Mononuclear cell (primary cell): ENCODE data around the gene VEPH1. TPM values are rescaled to one million over a fixed set of nuclear protein-coding genes. Genes with fewer than 3 reads are reported as not detected.

Source experiments
- H3K27me3 ChIP-seq: 2 replicates; pipeline ENCODE4 v1.6.0; 2011; ENCODE audit warnings: low read length, control low read depth; ENCODE audit not compliant: insufficient read depth
- H3K4me1 ChIP-seq: 2 replicates; pipeline ENCODE4 v1.5.1; 2011; ENCODE audit warnings: mild to moderate bottlenecking, low read length, control low read depth; ENCODE audit not compliant: insufficient read depth
- H3K4me3 ChIP-seq: 2 replicates; pipeline ENCODE4 v1.5.1; 2011; ENCODE audit warnings: mild to moderate bottlenecking, low read length, moderate library complexity
- H3K9me3 ChIP-seq: 2 replicates; pipeline ENCODE4 v1.5.1; 2011; ENCODE audit warnings: low read depth, mild to moderate bottlenecking, control low read depth, low read length
- total RNA-seq: library from RNA; depleted of rRNA; stranded (reverse); fragments of >200 nt; gene quantifications from one replicate; pipeline ENCODE4 v1.2.3, GENCODE V29; 2012

Gene VEPH1
- total RNA-seq = 8.8 TPM

- Histone ChIP-seq H3K4me3 (no peak within 1 kb of the TSS), H3K4me1 (peaks cover 11% of the 10 kb centered on the region), H3K9me3 (no peaks in the 10 kb centered on the region), H3K27me3 (peaks cover 18% of the 10 kb centered on the region)
Measured at GRCh38 chr3:157502916-157503595, at the start of gene VEPH1. VEPH1 (minus strand) TSS chr3:157503416; CDS start chr3:157495349, 8,067 bp downstream.

DNA sequence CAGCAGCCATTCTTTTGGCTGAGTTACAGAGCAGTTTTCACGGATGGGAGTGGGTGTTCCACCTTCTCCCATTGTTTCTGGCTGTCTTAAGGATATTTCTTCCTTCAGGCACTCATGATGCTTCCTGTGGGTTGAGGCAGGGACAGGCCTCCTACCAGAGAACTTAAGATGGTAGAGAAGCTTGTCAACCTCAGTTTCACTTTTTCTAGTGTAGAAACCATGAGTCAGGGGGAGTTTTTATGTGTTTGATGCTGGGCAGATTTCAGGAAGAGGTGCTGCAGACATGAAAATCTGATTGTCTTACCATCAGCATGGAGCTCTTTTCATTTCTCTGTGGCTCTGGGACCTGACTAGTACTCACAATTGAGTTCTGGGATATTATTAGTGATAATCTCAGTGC, 48.7 kb upstream of the VEPH1 start:
- Histone ChIP-seq H3K27me3 (peaks cover 6% of the 10 kb centered on the region), H3K9me3 (peaks cover 10% of the 10 kb centered on the region), H3K4me1 (no peaks in the 10 kb centered on the region), H3K4me3 (no peak overlapping the region)

GRCh38 chr3:157549498-157549897, 46.3 kb upstream of the VEPH1 start:
- Histone ChIP-seq H3K4me3 (no peak overlapping the region), H3K4me1 (no peaks in the 10 kb centered on the region), H3K9me3 (peaks cover 10% of the 10 kb centered on the region), H3K27me3 (peaks cover 6% of the 10 kb centered on the region)

DNA sequence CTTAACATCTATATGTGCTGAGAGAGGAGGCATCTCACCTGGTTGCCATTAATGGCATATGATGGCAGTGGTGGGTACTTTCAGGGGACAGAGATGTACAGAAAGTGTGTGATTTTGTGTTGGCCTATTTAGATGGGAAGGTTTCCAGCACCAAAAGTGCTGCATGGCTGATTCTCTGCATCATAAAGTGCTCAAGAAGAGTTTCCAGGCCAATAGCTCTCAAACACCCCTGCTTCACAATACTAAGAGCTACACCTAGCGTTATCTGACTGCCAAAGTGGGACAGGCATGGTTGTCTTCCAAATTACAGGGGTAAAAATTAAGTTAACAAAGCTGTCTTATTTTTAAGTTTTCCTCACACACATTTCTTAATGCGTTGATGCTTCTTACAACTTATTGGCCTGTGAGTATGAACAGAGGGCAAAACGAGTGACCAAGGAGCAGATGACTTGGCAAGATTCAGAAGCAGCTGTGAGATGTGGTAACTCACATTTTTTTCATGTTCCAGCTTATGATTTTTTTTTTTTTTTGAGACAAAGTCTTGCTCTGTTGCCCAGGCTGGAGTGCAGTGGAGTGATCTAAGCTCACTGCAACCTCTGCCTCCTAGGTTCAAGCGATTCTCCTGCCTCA, 41.4 kb upstream of the VEPH1 start:
- no peaks in the 10 kb centered on the region for H3K9me3 ChIP-seq
- no peak overlapping the region for H3K4me3 ChIP-seq
- peaks cover 13% of the 10 kb centered on the region for H3K27me3 ChIP-seq
- H3K4me1 ChIP-seq = no peaks in the 10 kb centered on the region

- Histone ChIP-seq H3K9me3 (no peaks in the 10 kb centered on the region), H3K4me1 (no peaks in the 10 kb centered on the region), H3K4me3 (no peak overlapping the region), H3K27me3 (peaks cover 10% of the 10 kb centered on the region)
Measured at GRCh38 chr3:157543501-157544035, 40.4 kb upstream of the VEPH1 start.

- H3K27me3 ChIP-seq = peaks cover 10% of the 10 kb centered on the region
- no peak overlapping the region for H3K4me3 ChIP-seq
- H3K4me1 ChIP-seq = no peaks in the 10 kb centered on the region
- H3K9me3 ChIP-seq = no peaks in the 10 kb centered on the region
Measured at GRCh38 chr3:157542711-157543500, 39.7 kb upstream of the VEPH1 start.

DNA sequence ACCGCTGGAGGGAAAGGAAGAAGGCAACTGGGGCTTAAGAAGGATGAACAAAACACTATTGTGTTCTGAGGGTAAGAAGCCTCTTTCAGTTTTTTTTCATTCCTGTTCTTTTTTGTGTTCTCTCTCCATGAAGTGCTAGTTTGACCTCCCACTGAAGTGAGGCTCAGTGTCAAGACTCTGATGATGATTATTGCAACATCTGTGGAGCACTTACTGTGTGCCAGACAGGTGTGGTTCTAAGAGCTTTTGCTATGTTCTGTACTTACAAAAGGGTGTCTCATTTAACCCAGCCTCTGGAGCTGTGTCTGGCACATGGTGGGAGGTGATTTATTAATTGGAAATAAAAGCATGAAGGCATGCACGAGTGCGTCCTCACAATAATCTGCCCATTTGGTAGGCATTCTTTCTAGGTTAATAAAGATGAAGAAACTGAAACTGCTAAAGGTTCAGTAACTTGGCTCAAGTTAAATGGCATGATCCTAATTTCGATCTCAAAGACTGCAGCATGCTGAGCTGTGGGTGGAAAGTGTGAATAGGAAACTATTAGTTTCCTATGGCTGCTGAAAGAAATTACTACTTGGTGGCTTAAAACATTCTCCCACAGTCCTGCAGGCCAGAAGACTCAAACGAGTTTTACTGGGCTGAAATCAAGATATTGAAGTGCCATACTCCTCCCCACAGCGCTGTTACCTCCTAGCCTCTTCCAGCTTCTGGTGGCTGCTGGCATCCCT, 38.5 kb upstream of the VEPH1 start:
- Histone ChIP-seq H3K9me3 (no peaks in the 10 kb centered on the region), H3K4me3 (no peak overlapping the region), H3K4me1 (no peaks in the 10 kb centered on the region), H3K27me3 (peaks cover 10% of the 10 kb centered on the region)

DNA sequence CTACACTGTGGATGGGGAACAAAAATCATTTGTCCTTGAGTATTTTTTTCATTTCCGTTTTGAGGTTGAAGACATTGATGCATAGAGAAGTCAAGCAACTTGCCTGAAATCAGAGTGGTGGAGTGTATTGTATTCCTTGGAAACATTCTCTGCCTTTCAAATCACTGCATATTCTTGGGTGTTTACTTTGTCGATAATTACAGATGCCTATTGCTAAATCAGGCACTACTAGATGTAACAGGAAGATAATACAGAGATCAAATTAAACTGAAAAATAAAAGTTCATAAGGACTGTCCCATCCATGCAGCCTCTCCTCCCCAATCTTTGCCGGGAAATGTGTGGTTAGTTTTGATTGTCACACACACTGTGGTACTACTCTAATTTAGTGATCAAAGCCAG, 37.4 kb upstream of the VEPH1 start:
- Histone ChIP-seq H3K27me3 (peaks cover 10% of the 10 kb centered on the region), H3K4me3 (no peak overlapping the region), H3K9me3 (no peaks in the 10 kb centered on the region), H3K4me1 (no peaks in the 10 kb centered on the region)

DNA sequence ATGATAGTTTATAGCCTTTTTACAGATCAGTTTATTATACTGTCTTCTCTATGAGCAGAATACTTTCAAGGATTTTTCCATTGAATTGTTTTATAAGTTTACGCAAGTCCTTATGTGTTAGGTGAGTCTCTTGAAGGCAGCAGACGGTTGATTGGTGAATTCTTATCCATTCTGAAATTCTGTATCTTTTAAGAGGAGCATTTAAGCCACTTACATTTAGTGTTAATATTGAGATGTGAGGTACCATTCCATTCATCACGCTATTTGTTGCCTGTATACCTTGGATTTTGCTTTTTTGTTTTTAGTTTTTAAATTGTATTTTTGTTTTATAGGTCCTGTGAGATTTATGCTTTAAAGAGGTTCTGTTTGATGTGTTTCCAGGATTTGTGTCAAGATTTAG, 32.5 kb upstream of the VEPH1 start:
- H3K4me1 ChIP-seq = no peaks in the 10 kb centered on the region
- H3K4me3 ChIP-seq = no peak overlapping the region
- H3K9me3 ChIP-seq = no peaks in the 10 kb centered on the region
- H3K27me3 ChIP-seq = no peaks in the 10 kb centered on the region

GRCh38 chr3:157534725-157535161, 31.5 kb upstream of the VEPH1 start:
- Histone ChIP-seq H3K4me3 (no peak overlapping the region), H3K4me1 (no peaks in the 10 kb centered on the region), H3K27me3 (no peaks in the 10 kb centered on the region)

DNA sequence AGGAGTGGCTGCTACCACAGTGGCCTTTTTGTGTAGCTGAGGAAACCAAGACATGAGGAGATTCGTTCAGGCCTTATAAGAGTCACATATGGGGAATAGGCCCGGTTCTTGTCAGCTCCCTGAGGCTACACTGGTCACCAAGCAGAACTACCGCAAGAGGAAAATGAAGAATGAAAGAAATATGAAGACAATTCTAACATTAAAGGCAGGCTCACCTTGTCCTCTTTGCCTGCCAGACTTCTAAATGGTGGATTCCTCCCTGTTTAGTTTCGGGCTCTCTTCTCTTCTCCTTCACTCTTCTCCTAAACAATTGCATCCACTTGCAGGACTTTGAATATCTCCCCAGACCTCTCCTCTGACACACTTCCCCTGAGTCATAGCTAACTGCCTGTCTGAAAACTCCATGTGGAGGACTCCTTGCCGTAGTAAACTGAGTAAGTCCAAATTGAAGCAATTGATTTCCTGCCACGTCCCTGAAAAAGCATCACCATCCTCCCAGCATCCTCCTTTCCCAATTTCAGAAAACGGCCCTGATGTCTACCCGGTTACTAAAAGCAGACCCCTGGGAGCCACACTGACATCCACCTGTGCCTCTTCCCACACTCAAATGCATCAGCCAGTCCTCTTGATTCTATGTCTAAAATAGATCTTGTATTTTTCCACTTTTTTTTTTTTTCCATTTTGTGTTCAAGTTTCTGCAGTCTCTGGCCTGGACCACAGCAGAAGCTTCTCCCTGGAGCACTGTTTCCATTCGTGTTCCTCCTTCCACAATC, 30.3 kb upstream of the VEPH1 start:
- H3K9me3 ChIP-seq = no peaks in the 10 kb centered on the region
- H3K4me3 ChIP-seq = no peak overlapping the region
- no peaks in the 10 kb centered on the region for H3K27me3 ChIP-seq
- no peaks in the 10 kb centered on the region for H3K4me1 ChIP-seq

More at GRCh38 chr3:157534725-157535161, 31.5 kb upstream of the VEPH1 start:
- H3K9me3 ChIP-seq = no peaks in the 10 kb centered on the region

GRCh38 chr3:157532529-157533297, 29.5 kb upstream of the VEPH1 start:
- no peaks in the 10 kb centered on the region for H3K4me1 ChIP-seq
- no peaks in the 10 kb centered on the region for H3K9me3 ChIP-seq
- H3K4me3 ChIP-seq = no peak overlapping the region
- H3K27me3 ChIP-seq = no peaks in the 10 kb centered on the region

DNA sequence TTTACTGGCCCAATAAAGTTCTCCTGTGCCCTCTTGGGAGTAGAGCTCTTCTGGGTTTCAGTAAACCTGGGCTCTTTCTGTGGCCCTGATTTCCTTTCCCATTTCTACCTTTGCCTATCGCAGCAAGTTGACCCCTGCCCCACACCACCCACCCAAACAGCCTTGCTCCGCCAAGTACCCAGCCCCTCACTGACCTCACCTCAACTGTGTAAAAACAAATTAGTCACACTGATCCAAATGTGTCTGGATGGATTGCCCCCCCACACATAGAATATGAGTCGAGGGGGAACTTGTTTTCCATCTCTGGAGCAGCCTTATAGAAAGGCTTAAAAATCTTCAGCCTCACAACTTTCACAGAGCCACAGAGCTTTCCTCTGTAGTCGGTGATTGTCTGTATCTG, 28.6 kb upstream of the VEPH1 start:
- H3K4me1 ChIP-seq = no peaks in the 10 kb centered on the region
- no peak overlapping the region for H3K4me3 ChIP-seq
- H3K27me3 ChIP-seq = no peaks in the 10 kb centered on the region
- no peaks in the 10 kb centered on the region for H3K9me3 ChIP-seq
